Activated CD8-positive, alpha-beta T cell treated with anti-CD3 and anti-CD28 coated beads for 36 hours (primary cell): ENCODE results near the gene FRMD1. TPM values are rescaled to one million over a fixed set of nuclear protein-coding genes. Genes with fewer than 3 reads are reported as not detected.

ENCODE experiments used
- ATAC-seq: fragments of 200-7000 bp; cut with Tn5 transposase; one replicate; pipeline ENCODE4 v1.10.0; 2021; ENCODE audit warnings: mild to moderate bottlenecking, moderate library complexity
- CTCF ChIA-PET: fragments of 350-600 bp; sonication (Branson Sonifier 250); formaldehyde crosslinking; loops from one replicate; lab custom pipeline; 2021; ENCODE audit warnings: antibody characterized with exemption; lab: Charles Lee
- POLR2A ChIA-PET: fragments of 350-600 bp; sonication (Branson Sonifier 250); formaldehyde crosslinking; loops from one replicate; lab custom pipeline; 2021; ENCODE audit warnings: antibody characterized with exemption; lab: Charles Lee
- DNase-seq: peaks from one replicate; pipeline ENCODE4 v3.0.0-alpha.2; 2020
- H3K27ac Mint-ChIP-seq: one replicate; pipeline ENCODE4 v1.8.0; 2021; ENCODE audit warnings: mild to moderate bottlenecking, mixed read lengths
- H3K27me3 Mint-ChIP-seq: one replicate; pipeline ENCODE4 v1.8.0; 2021; ENCODE audit warnings: mixed read lengths
- H3K36me3 Mint-ChIP-seq: one replicate; pipeline ENCODE4 v1.8.0; 2021; ENCODE audit warnings: low read depth, mixed read lengths
- H3K4me1 Mint-ChIP-seq: one replicate; pipeline ENCODE4 v1.8.0; 2021; ENCODE audit warnings: low read depth, mixed read lengths
- H3K4me3 Mint-ChIP-seq: one replicate; pipeline ENCODE4 v1.8.0; 2021; ENCODE audit warnings: mild to moderate bottlenecking, moderate library complexity, mixed read lengths
- H3K9me3 Mint-ChIP-seq: one replicate; pipeline ENCODE4 v1.8.0; 2021; ENCODE audit warnings: mixed read lengths
- intact Hi-C: fragments of 100-400 bp; cut with micrococcal nuclease; formaldehyde crosslinking; loops from one replicate; pipeline ENCODE4 v1.10.0; 2022
- total RNA-seq, 2 experiments: library from RNA; stranded (reverse); gene quantifications; one replicate each; pipeline ENCODE4 v1.2.3, GENCODE V29; 2021
- TF ChIP-seq, protein P1 (sequence below): fragments of 200-600 bp; IDR thresholded peaks from one replicate; pipeline ENCODE4 v1.8.0; 2022; ENCODE audit warnings: antibody characterized with exemption, mild to moderate bottlenecking

The FRMD1 gene
- total RNA-seq, 2 experiments from 2014 or later: not detected

DNA sequence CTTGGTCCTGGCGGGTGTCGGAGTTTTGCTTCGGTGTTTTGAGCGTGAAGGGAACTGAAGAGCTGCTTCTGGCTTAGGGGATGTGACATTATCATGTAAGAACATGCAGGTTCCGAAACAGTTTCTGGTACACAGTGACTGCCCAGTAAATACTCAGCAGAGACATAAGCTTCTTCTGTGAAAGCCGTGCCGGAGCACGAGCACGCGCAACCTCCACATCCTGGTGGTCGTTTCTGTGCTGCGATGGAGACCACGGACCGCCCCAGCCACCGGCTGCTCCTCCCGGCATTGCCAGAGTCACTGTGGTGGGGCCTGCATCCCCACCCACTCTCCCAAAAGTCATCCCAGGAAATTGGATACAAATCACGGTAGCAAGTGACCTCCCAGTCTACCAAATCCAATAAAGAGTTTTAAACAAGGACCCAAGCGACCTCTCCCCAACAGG lies 62.8 kb downstream of the FRMD1 start:
- intact Hi-C loops: no loop called here
- H3K9me3 Mint-ChIP-seq: peaks cover 11% of the 10 kb centered on the region
- H3K27me3 Mint-ChIP-seq: peaks cover 6% of the 10 kb centered on the region
- POLR2A ChIA-PET: no interaction called here
- DNase-seq (no peak), ATAC-seq (no peak)
- H3K4me3 Mint-ChIP-seq: no peak overlapping the region
- H3K36me3 Mint-ChIP-seq: peaks cover 2% of the 10 kb centered on the region
- CTCF ChIA-PET: no interaction called here
- no peak overlapping the region for H3K27ac Mint-ChIP-seq
- H3K4me1 Mint-ChIP-seq: no peaks in the 10 kb centered on the region
- TF ChIP-seq, protein P1, sequence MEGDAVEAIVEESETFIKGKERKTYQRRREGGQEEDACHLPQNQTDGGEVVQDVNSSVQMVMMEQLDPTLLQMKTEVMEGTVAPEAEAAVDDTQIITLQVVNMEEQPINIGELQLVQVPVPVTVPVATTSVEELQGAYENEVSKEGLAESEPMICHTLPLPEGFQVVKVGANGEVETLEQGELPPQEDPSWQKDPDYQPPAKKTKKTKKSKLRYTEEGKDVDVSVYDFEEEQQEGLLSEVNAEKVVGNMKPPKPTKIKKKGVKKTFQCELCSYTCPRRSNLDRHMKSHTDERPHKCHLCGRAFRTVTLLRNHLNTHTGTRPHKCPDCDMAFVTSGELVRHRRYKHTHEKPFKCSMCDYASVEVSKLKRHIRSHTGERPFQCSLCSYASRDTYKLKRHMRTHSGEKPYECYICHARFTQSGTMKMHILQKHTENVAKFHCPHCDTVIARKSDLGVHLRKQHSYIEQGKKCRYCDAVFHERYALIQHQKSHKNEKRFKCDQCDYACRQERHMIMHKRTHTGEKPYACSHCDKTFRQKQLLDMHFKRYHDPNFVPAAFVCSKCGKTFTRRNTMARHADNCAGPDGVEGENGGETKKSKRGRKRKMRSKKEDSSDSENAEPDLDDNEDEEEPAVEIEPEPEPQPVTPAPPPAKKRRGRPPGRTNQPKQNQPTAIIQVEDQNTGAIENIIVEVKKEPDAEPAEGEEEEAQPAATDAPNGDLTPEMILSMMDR: no peak

DNA sequence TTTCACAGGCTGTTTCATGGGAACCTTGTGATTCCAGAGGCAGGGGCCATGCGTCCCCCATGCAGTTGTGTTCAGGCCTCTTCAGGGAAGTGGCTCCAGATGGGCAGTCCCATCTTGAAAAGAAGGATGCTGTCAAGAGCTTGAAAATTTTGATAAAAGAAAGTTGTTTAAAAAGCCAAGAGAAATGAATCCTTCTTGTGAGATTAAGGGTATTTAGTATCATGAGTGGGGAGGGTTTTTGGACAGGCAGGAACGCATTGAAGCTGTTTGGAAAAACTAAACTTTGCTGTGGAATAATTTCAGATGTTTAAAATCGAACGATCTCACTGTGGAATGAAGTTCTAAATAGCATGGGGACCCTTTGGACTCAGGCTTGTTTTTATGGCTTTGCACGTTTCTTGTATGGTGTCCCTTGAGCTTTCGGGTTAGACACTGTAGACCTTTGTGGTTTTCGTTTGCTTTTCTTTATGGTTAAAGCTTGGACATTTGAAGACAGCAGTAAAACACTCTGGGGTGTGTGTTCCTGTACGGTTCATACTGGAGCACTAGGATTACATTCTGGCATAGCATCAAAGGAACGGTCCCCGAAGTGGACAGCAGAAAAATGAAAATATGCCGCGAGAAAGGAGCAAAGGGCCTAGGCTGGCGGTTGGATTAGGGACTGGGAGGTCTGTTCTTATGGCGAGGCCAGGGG lies 63.4 kb downstream of the FRMD1 start:
- Mint-ChIP-seq H3K27ac (no peak overlapping the region), H3K4me1 (no peaks in the 10 kb centered on the region), H3K36me3 (peaks cover 2% of the 10 kb centered on the region), H3K4me3 (no peak overlapping the region), H3K27me3 (peaks cover 6% of the 10 kb centered on the region), H3K9me3 (peaks cover 14% of the 10 kb centered on the region)
- TF ChIP-seq, protein P1: no peak
- intact Hi-C loops: no loop called here
- ATAC-seq (no peak), DNase-seq (no peak)
- ChIA-PET POLR2A (no interaction called here), CTCF (no interaction called here)

DNA sequence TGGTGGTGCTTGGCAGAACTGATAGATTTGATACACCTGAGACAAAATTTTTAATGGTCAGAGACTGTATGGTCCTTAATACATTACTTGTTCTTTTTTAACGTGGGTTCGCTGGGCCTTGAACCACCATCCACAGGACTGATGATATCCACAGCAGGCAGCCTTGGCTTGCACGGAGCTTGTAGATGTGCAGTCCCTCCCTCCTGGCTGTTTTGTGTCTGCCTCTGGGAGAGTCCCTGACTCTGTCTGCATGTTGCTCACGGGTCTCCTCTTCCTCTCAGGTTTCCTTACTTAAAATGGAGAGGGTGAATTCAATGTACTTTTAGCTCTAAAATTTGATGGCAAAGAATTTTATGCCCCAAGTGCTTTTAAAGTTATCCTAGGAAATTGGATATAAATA lies 64.0 kb downstream of the FRMD1 start:
- Mint-ChIP-seq H3K36me3 (peaks cover 2% of the 10 kb centered on the region), H3K9me3 (peaks cover 18% of the 10 kb centered on the region), H3K27ac (no peak overlapping the region), H3K4me3 (no peak overlapping the region), H3K4me1 (no peaks in the 10 kb centered on the region), H3K27me3 (peaks cover 6% of the 10 kb centered on the region)
- TF ChIP-seq, protein P1: no peak
- POLR2A ChIA-PET: interaction anchor here (0.6 kb wide), 1 partner anchor 24 kb away, joined by 3 read pairs; no protein-coding TSS in a partner anchor
- ATAC-seq: no peak
- intact Hi-C loops: no loop called here
- CTCF ChIA-PET: no interaction called here
- DNase-seq: no peak

DNA sequence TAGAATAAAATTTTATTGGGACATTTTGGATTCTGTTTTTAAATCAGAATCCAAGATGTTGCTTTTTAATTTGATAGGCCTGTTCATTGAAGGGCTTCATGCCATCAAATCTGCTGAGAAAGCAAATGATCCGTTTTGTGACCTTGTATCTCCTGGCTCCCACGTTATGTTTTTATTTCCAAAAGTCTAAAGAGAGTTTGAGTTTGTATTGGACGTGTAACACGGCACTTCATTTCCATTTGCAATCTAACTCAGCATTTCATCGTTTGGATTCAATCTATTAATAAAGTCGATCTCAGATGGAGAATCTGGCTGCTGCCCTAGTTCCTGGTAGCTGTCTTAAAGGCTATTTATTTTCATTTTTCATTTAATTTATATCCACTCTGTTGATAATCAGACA lies 64.6 kb downstream of the FRMD1 start:
- ChIA-PET POLR2A (no interaction called here), CTCF (no interaction called here)
- no peak for ATAC-seq
- H3K4me3 Mint-ChIP-seq: no peak overlapping the region
- TF ChIP-seq, protein P1: no peak
- DNase-seq: no peak
- peaks cover 18% of the 10 kb centered on the region for H3K9me3 Mint-ChIP-seq
- intact Hi-C loops: no loop called here
- H3K27me3 Mint-ChIP-seq: peaks cover 6% of the 10 kb centered on the region
- peaks cover 2% of the 10 kb centered on the region for H3K36me3 Mint-ChIP-seq
- no peak overlapping the region for H3K27ac Mint-ChIP-seq
- H3K4me1 Mint-ChIP-seq: no peaks in the 10 kb centered on the region

DNA sequence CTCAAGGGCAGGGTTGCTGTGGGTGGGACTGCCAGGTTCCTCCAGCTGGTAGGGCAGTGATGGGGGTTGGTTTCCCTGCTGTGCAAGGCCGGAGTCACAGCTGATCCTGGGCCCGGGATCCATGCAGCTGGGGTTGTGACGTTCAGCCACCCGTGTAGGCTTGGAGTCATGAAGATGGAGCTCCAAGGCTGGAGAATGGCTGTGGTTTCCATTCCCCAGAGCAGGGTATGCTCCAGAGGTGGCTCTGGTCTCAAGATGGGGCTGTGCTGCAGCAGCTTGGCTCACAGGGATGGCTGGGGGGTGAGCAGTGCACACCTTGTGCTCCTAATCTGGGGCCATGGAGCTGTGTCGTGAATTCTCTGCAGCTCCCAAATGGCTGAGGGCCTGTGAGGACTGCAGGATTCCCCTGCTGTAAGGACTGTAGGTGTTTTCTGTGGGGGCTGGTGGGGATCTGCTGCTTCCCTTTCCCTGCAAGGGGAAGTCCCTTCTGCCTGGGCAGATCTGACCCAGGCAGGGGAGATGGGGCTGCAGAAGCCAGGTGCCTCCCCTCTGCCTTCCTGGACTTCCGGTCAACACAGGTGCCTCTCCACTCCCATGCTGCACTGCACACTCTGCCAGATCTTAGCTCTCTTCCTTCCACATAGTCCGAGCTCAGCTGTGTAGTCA lies 65.6 kb downstream of the FRMD1 start:
- Mint-ChIP-seq H3K9me3 (peaks cover 19% of the 10 kb centered on the region), H3K36me3 (peaks cover 2% of the 10 kb centered on the region)
- ATAC-seq: no peak

More for the DNA sequence above, 65.6 kb downstream of the FRMD1 start:
- no peak overlapping the region for H3K27ac Mint-ChIP-seq
- no peak for DNase-seq
- H3K27me3 Mint-ChIP-seq: peaks cover 6% of the 10 kb centered on the region
- TF ChIP-seq, protein P1: no peak
- POLR2A ChIA-PET: no interaction called here
- no peaks in the 10 kb centered on the region for H3K4me1 Mint-ChIP-seq
- intact Hi-C loops: no loop called here
- no peak overlapping the region for H3K4me3 Mint-ChIP-seq
- CTCF ChIA-PET: no interaction called here
